SH-SY5Y (cell line): ENCODE data around the gene MESD.

Experiments used
- GATA2 ChIP-seq: IDR thresholded peaks from 2 replicates; pipeline ENCODE4 v1.6.1; 2011; ENCODE audit warnings: mild to moderate bottlenecking, low read depth, low read length
- GATA3 ChIP-seq: IDR thresholded peaks from 2 replicates; pipeline ENCODE4 v1.6.1; 2011; ENCODE audit warnings: low read depth, mild to moderate bottlenecking, low read length, moderate library complexity

GRCh38 chr15:81010086-81010485 is 20.5 kb upstream of the MESD start:
- no peak for TF ChIP-seq GATA2
- TF ChIP-seq GATA3: no peak
